ENCODE results near the gene RGS19. TPM values are rescaled to one million over a fixed set of nuclear protein-coding genes. Genes with fewer than 3 reads are reported as not detected.

RGS19 gene
- total RNA-seq, 3 donors from 2014 or later = 14.7 to 22.2 (median 16.4) TPM

DNA sequence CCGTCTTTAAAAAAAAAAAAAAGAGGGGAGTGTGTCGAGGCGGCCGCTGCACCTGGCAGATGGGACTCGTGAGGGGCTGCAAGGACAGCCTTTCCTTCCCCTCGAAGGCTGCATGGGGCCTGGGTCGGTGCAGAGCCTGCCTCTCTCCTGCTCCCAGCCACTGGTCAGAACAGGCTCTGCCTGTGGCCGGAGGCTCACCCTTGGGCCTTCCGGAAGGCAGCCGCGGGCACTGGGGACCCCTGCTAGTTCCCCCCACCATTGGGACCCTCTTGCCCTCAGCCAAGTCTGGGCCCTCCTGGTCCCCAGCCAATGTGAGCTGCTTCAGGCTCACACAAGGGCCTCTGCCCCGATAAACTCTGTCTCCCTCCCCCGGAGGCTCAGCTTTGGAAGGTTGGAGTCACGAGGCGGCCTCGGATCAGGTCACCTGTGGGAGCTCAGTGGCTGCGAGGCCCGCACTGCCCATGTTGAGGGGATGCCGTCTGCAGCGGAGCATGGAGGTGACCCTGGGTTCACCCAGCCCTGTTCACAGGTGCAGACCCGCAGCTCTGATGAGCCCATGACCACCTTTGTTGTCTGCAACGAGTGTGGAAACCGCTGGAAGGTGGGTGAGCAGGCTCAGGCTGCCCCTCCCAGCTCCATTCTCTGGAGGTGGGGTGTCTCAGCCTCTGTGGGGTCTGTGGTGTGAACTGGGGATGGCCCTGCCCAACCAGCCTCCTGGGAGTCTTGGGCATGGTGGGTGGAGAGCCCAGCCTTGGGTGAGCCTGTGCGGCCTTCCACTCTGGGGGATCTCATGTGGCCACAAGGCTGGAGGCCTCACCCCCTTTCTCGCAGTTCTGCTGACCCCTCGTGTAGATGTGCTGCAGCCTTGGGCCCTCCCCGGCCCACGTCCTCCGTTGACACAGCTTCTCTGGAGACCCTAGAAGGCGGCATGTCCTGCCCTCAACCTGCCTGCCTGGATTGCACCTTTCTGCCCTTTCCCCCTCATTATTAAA lies 7.7 kb downstream of the RGS19 start:
- H3K9me3 ChIP-seq = no peaks in the 10 kb centered on the region
- no peaks in the 10 kb centered on the region for H3K4me1 ChIP-seq
- H3K4me3 ChIP-seq = no peak overlapping the region
- no peak for DNase-seq (ENCODE audit: low spot score in 2 of 2)
- H3K27ac ChIP-seq = no peak overlapping the region
- intact Hi-C loops (cut with DNase I; ENCODE audit: low total_unique reads) = no loop called here
- TF ChIP-seq POLR2A (IDR thresholded peaks at IDR 0.05) (no peak), POLR2AphosphoS5 (IDR thresholded peaks at IDR 0.05) (no peak)
- TF ChIP-seq, protein P1, sequence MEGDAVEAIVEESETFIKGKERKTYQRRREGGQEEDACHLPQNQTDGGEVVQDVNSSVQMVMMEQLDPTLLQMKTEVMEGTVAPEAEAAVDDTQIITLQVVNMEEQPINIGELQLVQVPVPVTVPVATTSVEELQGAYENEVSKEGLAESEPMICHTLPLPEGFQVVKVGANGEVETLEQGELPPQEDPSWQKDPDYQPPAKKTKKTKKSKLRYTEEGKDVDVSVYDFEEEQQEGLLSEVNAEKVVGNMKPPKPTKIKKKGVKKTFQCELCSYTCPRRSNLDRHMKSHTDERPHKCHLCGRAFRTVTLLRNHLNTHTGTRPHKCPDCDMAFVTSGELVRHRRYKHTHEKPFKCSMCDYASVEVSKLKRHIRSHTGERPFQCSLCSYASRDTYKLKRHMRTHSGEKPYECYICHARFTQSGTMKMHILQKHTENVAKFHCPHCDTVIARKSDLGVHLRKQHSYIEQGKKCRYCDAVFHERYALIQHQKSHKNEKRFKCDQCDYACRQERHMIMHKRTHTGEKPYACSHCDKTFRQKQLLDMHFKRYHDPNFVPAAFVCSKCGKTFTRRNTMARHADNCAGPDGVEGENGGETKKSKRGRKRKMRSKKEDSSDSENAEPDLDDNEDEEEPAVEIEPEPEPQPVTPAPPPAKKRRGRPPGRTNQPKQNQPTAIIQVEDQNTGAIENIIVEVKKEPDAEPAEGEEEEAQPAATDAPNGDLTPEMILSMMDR (IDR thresholded peaks at IDR 0.05) = no peak
- H3K36me3 ChIP-seq = no peaks in the 10 kb centered on the region
- no peaks in the 10 kb centered on the region for H3K27me3 ChIP-seq

DNA sequence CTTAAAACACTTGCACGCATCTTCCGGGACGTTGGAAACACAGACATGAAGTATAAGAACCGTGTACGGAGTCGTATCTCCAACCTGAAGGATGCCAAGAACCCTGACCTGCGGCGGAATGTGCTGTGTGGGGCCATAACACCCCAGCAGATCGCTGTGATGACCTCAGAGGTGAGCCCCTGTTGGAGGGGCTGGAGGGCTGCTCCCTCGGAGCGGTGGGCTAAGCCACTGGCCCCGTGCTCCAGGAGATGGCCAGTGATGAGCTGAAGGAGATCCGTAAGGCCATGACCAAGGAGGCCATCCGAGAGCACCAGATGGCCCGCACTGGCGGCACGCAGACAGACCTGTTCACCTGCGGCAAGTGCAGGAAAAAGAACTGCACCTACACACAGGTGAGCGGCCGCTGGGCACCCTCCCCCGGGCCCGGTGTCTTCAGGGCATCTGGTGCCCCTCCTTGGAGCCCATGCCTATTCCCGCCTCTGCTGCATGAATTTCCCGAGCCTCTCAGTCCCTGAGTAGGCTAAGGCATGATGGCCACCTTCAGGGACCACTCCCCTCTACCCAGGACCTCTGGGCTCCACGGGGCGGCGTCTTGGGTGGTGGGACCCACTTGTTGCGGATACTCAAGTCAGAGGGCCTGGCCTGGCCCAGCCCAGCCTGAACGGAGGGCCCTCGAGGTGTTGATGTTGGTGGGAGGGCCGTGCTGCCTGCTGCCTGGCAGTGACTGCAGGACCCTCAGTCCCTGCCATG lies 8.9 kb downstream of the RGS19 start:
- intact Hi-C loops (cut with DNase I; ENCODE audit: low total_unique reads) = no loop called here
- TF ChIP-seq POLR2AphosphoS5 (IDR thresholded peaks at IDR 0.05) = no peak
- TF ChIP-seq POLR2A (IDR thresholded peaks at IDR 0.05) = no peak
- TF ChIP-seq, protein P1 (IDR thresholded peaks at IDR 0.05) = no peak
- Histone ChIP-seq H3K27ac (no peak overlapping the region), H3K4me1 (no peaks in the 10 kb centered on the region), H3K4me3 (no peak overlapping the region), H3K9me3 (no peaks in the 10 kb centered on the region), H3K36me3 (no peaks in the 10 kb centered on the region), H3K27me3 (no peaks in the 10 kb centered on the region)
- no peak for DNase-seq (ENCODE audit: low spot score in 2 of 2)

DNA sequence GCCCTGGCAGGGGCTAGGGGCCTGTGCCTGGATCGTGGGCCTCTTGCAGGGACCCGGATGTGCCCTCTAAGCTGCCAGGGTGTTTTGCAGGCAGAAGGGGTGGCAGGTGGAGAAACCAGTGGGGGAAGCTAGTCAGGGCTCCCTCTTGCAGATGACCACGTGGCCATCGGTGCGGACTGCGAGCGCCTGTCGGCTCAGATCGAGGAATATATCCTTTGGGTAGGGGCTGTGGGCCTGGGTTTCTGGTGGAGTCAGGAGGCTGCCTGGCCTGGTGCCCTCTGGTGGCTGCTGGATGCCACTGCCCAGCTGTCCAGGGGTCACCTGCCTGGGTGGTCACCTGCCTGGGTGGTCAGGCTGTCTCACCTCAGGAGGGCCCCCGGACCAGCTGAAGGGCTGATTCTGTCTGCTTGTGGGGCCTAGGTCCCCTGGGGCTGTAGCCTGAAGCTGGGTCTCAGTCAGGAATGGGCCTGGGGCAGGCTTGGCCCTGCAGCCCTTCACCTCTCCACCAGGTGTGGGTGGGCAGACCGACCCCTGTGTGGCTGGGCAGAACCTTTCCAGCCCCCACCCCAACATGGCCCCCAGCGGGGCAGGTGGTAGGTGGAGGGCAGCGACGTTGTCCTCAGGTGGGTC lies 9.6 kb downstream of the RGS19 start:
- H3K4me1 ChIP-seq = no peaks in the 10 kb centered on the region
- no peak overlapping the region for H3K4me3 ChIP-seq
- no peak overlapping the region for H3K27ac ChIP-seq
- no peaks in the 10 kb centered on the region for H3K36me3 ChIP-seq
- TF ChIP-seq, protein P1 (IDR thresholded peaks at IDR 0.05) = peak in 2 of 3 donors; percentile 42 to 45
- no peak for TF ChIP-seq POLR2AphosphoS5 (IDR thresholded peaks at IDR 0.05)
- intact Hi-C loops (cut with DNase I; ENCODE audit: low total_unique reads) = no loop called here
- H3K27me3 ChIP-seq = no peaks in the 10 kb centered on the region
- no peak for DNase-seq (ENCODE audit: low spot score in 2 of 2)
- no peaks in the 10 kb centered on the region for H3K9me3 ChIP-seq

DNA sequence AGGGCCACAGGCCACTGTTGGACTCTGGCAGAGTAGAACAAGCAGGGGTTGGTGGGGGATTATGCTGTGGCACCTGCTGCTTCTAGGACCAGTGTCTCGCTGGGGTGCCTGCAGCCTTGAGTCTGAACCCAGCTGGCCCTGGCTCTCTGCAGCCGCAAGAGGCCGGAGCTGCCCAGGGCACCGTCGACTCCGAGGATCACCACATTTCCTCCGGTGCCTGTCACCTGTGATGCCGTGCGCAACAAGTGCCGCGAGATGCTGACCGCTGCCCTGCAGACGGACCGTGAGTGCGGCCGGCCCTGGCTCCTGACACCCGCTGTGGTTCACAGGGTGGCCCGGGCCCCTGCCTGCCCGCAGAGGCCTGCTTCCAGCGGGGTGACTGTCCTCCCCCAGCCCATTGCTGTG lies 10.1 kb downstream of the RGS19 start:
- peaks cover 0 to 5% of the 10 kb centered on the region in 2 donors for H3K4me1 ChIP-seq
- H3K9me3 ChIP-seq = no peaks in the 10 kb centered on the region
- no peak overlapping the region for H3K4me3 ChIP-seq
- H3K27me3 ChIP-seq = no peaks in the 10 kb centered on the region
- TF ChIP-seq POLR2AphosphoS5 (IDR thresholded peaks at IDR 0.05) (no peak), POLR2A (IDR thresholded peaks at IDR 0.05) (no peak)
- TF ChIP-seq, protein P1 (IDR thresholded peaks at IDR 0.05) = no peak
- intact Hi-C loops (cut with DNase I; ENCODE audit: low total_unique reads) = no loop called here
- DNase-seq (ENCODE audit: low spot score in 2 of 2) = no peak
- H3K27ac ChIP-seq = no peak overlapping the region
- H3K36me3 ChIP-seq = no peaks in the 10 kb centered on the region
